HG03066 (cell line): ENCODE measurements around the gene NECTIN1.

Experiments used
- ATAC-seq: cut with Tn5 transposase; IDR thresholded peaks from one replicate; pipeline ENCODE4 v1.9.1; 2021; ENCODE audit warnings: low read depth; ENCODE audit not compliant: unreplicated experiment

NECTIN1 gene

GRCh38 chr11:119652907-119653659 lies 75.9 kb downstream of the NECTIN1 start:
- no peak for ATAC-seq

- no peak for ATAC-seq
Measured at GRCh38 chr11:119651802-119652584, 77.0 kb downstream of the NECTIN1 start.

- no peak for ATAC-seq
Measured at GRCh38 chr11:119650251-119650650, 78.7 kb downstream of the NECTIN1 start.

- no peak for ATAC-seq
Measured at GRCh38 chr11:119647254-119647653, 81.7 kb downstream of the NECTIN1 start.

- ATAC-seq = no peak
Measured at GRCh38 chr11:119645018-119645417, 84.0 kb downstream of the NECTIN1 start.

- no peak for ATAC-seq
Measured at GRCh38 chr11:119644502-119644901, 84.5 kb downstream of the NECTIN1 start.

GRCh38 chr11:119643876-119644225 lies 85.1 kb downstream of the NECTIN1 start:
- no peak for ATAC-seq

- no peak for ATAC-seq
Measured at GRCh38 chr11:119643212-119643875, 85.7 kb downstream of the NECTIN1 start.

GRCh38 chr11:119641983-119642745 lies 86.8 kb downstream of the NECTIN1 start:
- no peak for ATAC-seq

- ATAC-seq = no peak
Measured at GRCh38 chr11:119640541-119640940, 88.5 kb downstream of the NECTIN1 start.

GRCh38 chr11:119639642-119640205 lies 89.3 kb downstream of the NECTIN1 start:
- ATAC-seq = no peak

GRCh38 chr11:119638851-119639250 lies 90.1 kb downstream of the NECTIN1 start:
- ATAC-seq = no peak

GRCh38 chr11:119637481-119637880 lies 91.5 kb downstream of the NECTIN1 start:
- ATAC-seq = no peak

GRCh38 chr11:119635776-119636175 lies 93.2 kb downstream of the NECTIN1 start:
- ATAC-seq = no peak

- ATAC-seq = no peak
Measured at GRCh38 chr11:119635041-119635740, 93.8 kb downstream of the NECTIN1 start.

GRCh38 chr11:119634301-119634700 lies 94.7 kb downstream of the NECTIN1 start:
- ATAC-seq = no peak

GRCh38 chr11:119629834-119630624 lies 99.0 kb downstream of the NECTIN1 start:
- ATAC-seq = no peak

GRCh38 chr11:119629085-119629484 lies 99.9 kb downstream of the NECTIN1 start:
- no peak for ATAC-seq

GRCh38 chr11:119627286-119627685 lies 101.7 kb downstream of the NECTIN1 start:
- ATAC-seq = no peak
